Pancreas (tissue), 10 donors: ENCODE measurements around the gene ZBED4. TPM values are rescaled to one million over a fixed set of nuclear protein-coding genes. Genes with fewer than 3 reads are reported as not detected.

Experiments used
- ATAC-seq, 4 donors: fragments of 200-7000 bp; cut with Tn5 transposase; one replicate each; pipeline versions ENCODE4 v1.8.0 to v1.9.1; 2020; ENCODE audit warnings: mild to moderate bottlenecking in 4 of 4, moderate library complexity in 4 of 4
- DNase-seq, 6 donors: peaks; one replicate each; pipeline ENCODE4 v3.0.0-alpha.2; 2020
- FAIRE-seq: peaks from 2 replicates; lab custom pipeline; 2012; peaks lifted over from hg19 to GRCh38; lab: Jason Lieb, UNC
- H3K27ac ChIP-seq, 4 donors: fragments of 200-600 bp; sonication (generic); 1 replicate in 3 of 4; 2 replicates in 1 of 4; pipeline versions ENCODE4 v1.5.0 to v1.8.0; 2020
- H3K27me3 ChIP-seq, 4 donors: fragments of 200-600 bp; one replicate each; pipeline ENCODE4 v1.8.0; 2021
- H3K36me3 ChIP-seq, 3 donors: fragments of 200-600 bp; sonication (generic) in 1 of 3; one replicate each; pipeline versions ENCODE4 v1.5.0 to v1.8.0; 2020 to 2021
- H3K4me1 ChIP-seq, 3 donors: fragments of 200-600 bp; one replicate each; pipeline ENCODE4 v1.8.0; 2021
- H3K4me3 ChIP-seq, 4 donors: fragments of 200-600 bp; sonication (generic) in 2 of 4; one replicate each; pipeline versions ENCODE4 v1.5.0 to v1.8.0; 2020 to 2021
- H3K9me3 ChIP-seq, 4 donors: fragments of 200-600 bp; one replicate each; pipeline ENCODE4 v1.8.0; 2021
- WGBS, 2 donors: extraction: QIAGEN DNeasy Blood & Tissue Kit; methylation state at CpG; one replicate each; pipeline ENCODE4 v1.1.7; 2013; 5-methylcytosine and 5-hydroxymethylcytosine counted together
- intact Hi-C, 3 donors: fragments of 100-400 bp; cut with DNase I; formaldehyde crosslinking; loops; one replicate each; pipeline versions ENCODE4 v1.11.1 to v1.14.2; 2022
- polyA plus RNA-seq, 2 donors: library from polyadenylated mRNA; stranded (reverse); fragments of 200-250 nt; gene quantifications; one replicate each; pipeline ENCODE4 v1.2.3, GENCODE V29; 2013
- total RNA-seq, 6 donors: library from RNA; stranded (reverse); fragmentation: NEBNext Ultra II Directional in 4 of 6; extraction: Animal tissue kit (Norgen Biotek cat#: 25700) in 4 of 6; gene quantifications; one replicate each; pipeline versions ENCODE4 v1.2.1 to v1.2.4, GENCODE V29; 2021 to 2023
- TF ChIP-seq, protein P1 (sequence below), 4 donors: fragments of 200-600 bp; sonication (generic) in 3 of 4; IDR thresholded peaks; one replicate each; pipeline versions ENCODE4 v1.5.0 to v1.8.0; 2021; ENCODE audit warnings: antibody characterized with exemption in 4 of 4
- donor health status: healthy with polysubstance abuse.
- donor health status: DM: no; HTN: no; CAD: no; lungs with moderate emphysema.
- donor health status: DM: no; HTN: no; CAD: no.
- donor health status: control.
- donor health status: control.
- donor health status: Bipolar disorder and iron deficiency.
- donor health status: DM: yes; HTN: yes; CAD: no.
- donor health status: DM: no; HTN: no; CAD: no.
- donor health status: DM: no; HTN: no; CAD: no.
- donor health status: DM: yes; HTN: yes; CAD: no.

Gene ZBED4
- total and polyA plus RNA-seq, 8 donors, result 2.4 to 7.2 (median 4.5) TPM

DNA sequence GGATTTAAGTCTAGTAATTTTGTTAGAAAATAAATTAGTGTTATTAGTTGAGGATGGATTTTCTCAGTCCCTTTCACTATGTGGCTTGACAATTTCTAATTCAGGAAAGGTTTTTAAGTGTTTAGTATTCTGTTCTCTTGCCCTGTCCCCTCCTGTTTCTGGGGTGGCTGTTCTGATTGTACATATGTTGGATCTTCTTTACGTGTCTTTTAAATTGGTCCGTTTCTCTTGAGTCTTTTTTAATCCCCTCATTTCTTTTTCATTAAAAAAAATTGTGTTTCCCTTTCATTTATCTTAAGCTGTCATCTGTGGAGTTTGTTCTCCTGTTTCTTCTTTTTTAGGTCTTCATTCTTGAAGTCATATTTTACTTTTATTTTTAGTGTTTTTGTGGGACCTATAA is 12.5 kb downstream of the ZBED4 start:
- TF ChIP-seq, protein P1, sequence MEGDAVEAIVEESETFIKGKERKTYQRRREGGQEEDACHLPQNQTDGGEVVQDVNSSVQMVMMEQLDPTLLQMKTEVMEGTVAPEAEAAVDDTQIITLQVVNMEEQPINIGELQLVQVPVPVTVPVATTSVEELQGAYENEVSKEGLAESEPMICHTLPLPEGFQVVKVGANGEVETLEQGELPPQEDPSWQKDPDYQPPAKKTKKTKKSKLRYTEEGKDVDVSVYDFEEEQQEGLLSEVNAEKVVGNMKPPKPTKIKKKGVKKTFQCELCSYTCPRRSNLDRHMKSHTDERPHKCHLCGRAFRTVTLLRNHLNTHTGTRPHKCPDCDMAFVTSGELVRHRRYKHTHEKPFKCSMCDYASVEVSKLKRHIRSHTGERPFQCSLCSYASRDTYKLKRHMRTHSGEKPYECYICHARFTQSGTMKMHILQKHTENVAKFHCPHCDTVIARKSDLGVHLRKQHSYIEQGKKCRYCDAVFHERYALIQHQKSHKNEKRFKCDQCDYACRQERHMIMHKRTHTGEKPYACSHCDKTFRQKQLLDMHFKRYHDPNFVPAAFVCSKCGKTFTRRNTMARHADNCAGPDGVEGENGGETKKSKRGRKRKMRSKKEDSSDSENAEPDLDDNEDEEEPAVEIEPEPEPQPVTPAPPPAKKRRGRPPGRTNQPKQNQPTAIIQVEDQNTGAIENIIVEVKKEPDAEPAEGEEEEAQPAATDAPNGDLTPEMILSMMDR (IDR thresholded peaks at IDR 0.05), result no peak
- no peaks in the 10 kb centered on the region for H3K27me3 ChIP-seq
- no peak for DNase-seq
- FAIRE-seq, result no peak
- no peaks in the 10 kb centered on the region for H3K36me3 ChIP-seq
- no peak overlapping the region for H3K27ac ChIP-seq
- H3K9me3 ChIP-seq, result no peaks in the 10 kb centered on the region
- H3K4me1 ChIP-seq, result no peaks in the 10 kb centered on the region
- no peak for ATAC-seq
- intact Hi-C loops, result loop anchor here in 1 of 3 donors (10.0 kb wide), 1 partner anchor 49 kb away; the partner anchor contains the start of genes ALG12 and CRELD2
- WGBS, 2 donors, result 46% methylated on average over 2 of the region's 2 CpGs
- H3K4me3 ChIP-seq, result no peak overlapping the region

DNA sequence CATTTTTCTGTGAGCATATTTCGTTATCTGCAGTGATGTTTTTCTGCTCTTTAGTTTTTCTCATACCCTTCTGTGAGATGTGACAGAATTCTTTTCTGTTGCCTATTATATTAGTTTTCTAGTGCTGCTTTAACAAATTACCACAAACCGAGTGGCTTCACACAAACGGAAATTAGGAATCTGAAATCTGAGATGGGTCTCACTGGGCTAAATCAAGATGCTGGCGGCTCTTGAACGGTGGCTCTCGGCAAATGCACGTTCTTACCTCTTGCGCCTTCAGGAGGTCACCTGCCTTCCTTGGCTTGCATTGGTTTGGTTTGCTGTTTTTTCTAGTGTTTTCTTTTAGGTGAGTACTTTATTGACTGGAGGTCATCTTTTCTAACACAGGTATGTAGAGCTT is 13.0 kb downstream of the ZBED4 start:
- TF ChIP-seq, protein P1 (IDR thresholded peaks at IDR 0.05), result no peak
- intact Hi-C loops, result loop anchor here in 1 of 3 donors (10.0 kb wide), 1 partner anchor 48 kb away; the partner anchor contains the start of genes ALG12 and CRELD2
- Histone ChIP-seq H3K36me3 (no peaks in the 10 kb centered on the region), H3K27ac (no peak overlapping the region), H3K27me3 (no peaks in the 10 kb centered on the region), H3K9me3 (no peaks in the 10 kb centered on the region), H3K4me3 (no peak overlapping the region), H3K4me1 (no peaks in the 10 kb centered on the region)
- ATAC-seq, result no peak
- WGBS, 2 donors, result 94 to 95% methylated on average over 8 of the region's 8 CpGs
- no peak for DNase-seq
- no peak for FAIRE-seq

DNA sequence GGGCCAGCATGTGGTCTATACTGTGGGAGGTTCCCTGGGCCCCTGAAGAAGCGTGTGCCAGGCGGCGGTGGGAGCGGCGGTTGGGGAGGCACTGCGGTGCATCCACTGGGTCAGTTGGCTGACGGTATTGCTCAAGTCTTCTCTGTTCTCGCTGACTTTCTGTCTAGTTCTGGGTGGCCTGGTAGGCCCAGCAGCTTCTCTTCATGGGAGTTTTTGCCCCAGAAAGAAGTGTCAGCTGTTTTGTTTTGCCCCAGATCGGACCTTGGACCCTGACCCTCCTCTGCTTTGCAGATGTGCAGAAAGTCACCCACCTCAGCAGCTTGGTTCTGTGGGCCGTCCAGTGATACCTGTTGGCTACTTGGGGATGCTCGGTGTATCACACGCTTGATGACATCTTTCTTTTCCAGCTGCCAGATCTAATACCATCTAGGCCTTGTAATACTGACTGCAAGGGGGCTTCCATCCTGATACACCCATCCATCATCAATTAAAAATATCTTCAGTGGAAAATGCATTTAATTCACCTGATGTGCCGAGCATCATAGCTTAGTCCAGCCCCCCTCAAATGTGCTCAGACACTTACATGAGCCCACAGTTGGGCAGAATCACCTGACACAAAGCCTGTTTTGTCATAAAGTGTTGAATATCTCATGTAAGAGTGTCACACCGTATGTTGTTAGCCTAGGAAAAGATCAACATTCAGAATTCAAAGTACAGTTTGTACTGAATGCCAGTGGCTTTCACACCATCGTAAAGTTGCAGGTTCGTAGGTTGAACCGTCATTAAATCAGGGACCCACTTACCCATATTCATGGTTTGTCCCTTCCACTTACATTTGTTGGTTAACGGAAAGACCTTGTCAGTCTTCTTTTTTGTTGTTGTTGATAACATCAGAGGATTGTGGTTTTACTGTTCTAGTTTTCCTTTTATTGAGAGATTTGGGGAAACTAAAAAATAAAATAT is 13.9 kb downstream of the ZBED4 start:
- TF ChIP-seq, protein P1 (IDR thresholded peaks at IDR 0.05), result no peak
- Histone ChIP-seq H3K4me1 (no peaks in the 10 kb centered on the region), H3K27ac (no peak overlapping the region), H3K9me3 (no peaks in the 10 kb centered on the region), H3K27me3 (no peaks in the 10 kb centered on the region), H3K36me3 (no peaks in the 10 kb centered on the region), H3K4me3 (no peak overlapping the region)
- intact Hi-C loops, result loop anchor here in 1 of 3 donors (10.0 kb wide), 1 partner anchor 47 kb away; the partner anchor contains the start of genes ALG12 and CRELD2
- 97 to 98% methylated on average over 18 of the region's 18 CpGs for WGBS, 2 donors
- FAIRE-seq, result no peak
- no peak for DNase-seq
- ATAC-seq, result no peak

DNA sequence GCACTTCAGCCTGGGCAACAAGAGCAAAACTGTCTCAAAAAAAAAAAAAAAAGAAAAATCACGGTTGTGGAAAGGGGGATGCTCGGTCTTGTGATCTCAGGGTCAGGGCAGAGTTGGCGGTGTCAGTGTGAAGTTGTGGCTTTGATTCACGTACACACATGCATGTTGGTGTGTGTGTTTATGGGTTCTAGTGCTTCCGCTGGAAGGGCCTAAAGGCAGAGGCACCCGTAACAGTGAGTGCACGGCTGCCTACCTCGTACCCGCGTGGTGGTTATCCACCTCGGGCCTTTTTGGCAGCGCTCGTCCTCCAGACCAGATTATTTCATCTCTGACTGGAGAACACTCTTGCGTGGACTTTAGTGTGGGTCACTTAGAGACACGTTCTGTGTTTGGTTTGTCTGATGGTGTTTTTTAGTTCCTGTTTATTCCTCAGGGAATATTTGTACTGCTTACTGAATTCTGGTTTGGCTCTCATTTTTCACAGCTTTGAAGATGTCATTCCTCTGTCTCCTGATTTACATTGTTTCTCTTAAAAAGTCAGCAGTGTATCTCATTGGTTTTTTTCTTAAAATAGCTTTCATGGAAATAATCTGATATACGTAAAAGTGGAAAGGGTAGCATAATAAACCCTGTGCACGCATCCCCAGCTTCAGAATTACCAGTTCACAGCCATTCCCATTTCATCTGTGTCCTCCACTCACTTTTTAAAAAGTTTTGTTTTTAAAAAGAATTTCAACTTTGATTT is 15.6 kb downstream of the ZBED4 start:
- no peak for ATAC-seq
- intact Hi-C loops, result loop anchor here in 1 of 3 donors (10.0 kb wide), 1 partner anchor 46 kb away; the partner anchor contains the start of genes ALG12 and CRELD2
- Histone ChIP-seq H3K27ac (no peak overlapping the region), H3K4me1 (no peaks in the 10 kb centered on the region), H3K27me3 (no peaks in the 10 kb centered on the region), H3K4me3 (no peak overlapping the region), H3K9me3 (no peaks in the 10 kb centered on the region), H3K36me3 (no peaks in the 10 kb centered on the region)
- no peak for FAIRE-seq
- TF ChIP-seq, protein P1 (IDR thresholded peaks at IDR 0.05), result no peak
- DNase-seq, result no peak
- 90 to 92% methylated on average over 17 of the region's 17 CpGs for WGBS, 2 donors
